ENCODE results near the gene TBX19. TPM values are rescaled to one million over a fixed set of nuclear protein-coding genes. Genes with fewer than 3 reads are reported as not detected.

TBX19 gene
- total RNA-seq, 1 experiment from 2014 or later: 2.8 TPM

DNA sequence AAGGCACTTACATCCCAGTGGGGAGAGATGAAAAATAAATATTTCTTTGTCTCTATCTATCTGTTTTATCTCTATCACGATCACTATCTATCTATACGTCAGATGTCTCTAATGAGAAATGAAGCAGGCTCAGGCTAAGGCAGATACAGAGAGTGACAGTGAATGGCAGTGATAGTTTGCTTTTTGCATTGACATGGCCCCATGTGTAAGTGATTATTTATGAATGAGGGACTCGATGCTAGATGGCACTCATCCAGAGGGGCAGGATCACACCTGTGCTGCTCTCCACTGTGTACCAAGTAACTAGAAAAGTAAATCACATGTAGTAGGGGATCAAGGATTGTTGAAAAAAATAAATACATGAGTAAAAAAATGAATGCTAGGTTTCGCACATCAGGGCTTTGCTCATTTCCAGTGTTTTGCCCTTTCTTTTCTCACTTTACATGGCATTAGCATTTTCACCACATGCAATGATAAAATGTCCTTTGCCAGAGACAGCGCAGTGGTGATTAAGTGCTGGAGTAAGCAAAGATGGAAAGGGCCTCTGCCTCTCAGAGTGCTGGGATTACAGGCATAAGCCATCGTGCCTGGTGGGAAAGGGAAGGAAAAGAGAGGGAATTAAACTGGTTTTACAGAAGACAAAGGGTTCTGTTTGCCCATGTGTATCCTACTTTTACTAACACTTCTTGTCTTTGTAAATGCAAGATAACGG is 16.5 kb downstream of the TBX19 start:
- ChIA-PET POLR2A (interaction anchor here (0.6 kb wide), 1 partner anchor 109 kb away, joined by 3 read pairs; no protein-coding TSS in a partner anchor), CTCF (no interaction called here)
- DNase-seq: no peak
- BruUV-seq (replicated peaks): no TSS peak
- no peak overlapping the region for H3K27ac Mint-ChIP-seq (ENCODE audit: unreplicated experiment)
- intact Hi-C loops (cut with micrococcal nuclease; ENCODE audit: unreplicated experiment): no loop called here
- H3K4me3 Mint-ChIP-seq (ENCODE audit: unreplicated experiment): no peak overlapping the region
- no peaks in the 10 kb centered on the region for H3K27me3 Mint-ChIP-seq (ENCODE audit: insufficient read depth, unreplicated experiment)
- H3K9me3 Mint-ChIP-seq (ENCODE audit: unreplicated experiment): no peaks in the 10 kb centered on the region
- TF ChIP-seq, protein P1, sequence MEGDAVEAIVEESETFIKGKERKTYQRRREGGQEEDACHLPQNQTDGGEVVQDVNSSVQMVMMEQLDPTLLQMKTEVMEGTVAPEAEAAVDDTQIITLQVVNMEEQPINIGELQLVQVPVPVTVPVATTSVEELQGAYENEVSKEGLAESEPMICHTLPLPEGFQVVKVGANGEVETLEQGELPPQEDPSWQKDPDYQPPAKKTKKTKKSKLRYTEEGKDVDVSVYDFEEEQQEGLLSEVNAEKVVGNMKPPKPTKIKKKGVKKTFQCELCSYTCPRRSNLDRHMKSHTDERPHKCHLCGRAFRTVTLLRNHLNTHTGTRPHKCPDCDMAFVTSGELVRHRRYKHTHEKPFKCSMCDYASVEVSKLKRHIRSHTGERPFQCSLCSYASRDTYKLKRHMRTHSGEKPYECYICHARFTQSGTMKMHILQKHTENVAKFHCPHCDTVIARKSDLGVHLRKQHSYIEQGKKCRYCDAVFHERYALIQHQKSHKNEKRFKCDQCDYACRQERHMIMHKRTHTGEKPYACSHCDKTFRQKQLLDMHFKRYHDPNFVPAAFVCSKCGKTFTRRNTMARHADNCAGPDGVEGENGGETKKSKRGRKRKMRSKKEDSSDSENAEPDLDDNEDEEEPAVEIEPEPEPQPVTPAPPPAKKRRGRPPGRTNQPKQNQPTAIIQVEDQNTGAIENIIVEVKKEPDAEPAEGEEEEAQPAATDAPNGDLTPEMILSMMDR (IDR thresholded peaks at IDR 0.05; ENCODE audit: insufficient read depth in 1 of 2, low read depth in 1 of 2, low read length in 1 of 2, severe bottlenecking in 1 of 2, unreplicated experiment in 1 of 2): no peak
- Histone ChIP-seq H3K27me3 (replicated peaks; ENCODE audit: control insufficient read depth, insufficient read depth, low read length) (no peaks in the 10 kb centered on the region), H3K4me3 (ENCODE audit: low read depth, low read length) (no peak overlapping the region), H3K36me3 (ENCODE audit: control insufficient read depth, insufficient read depth, low read length) (no peaks in the 10 kb centered on the region), H3K9me3 (no peaks in the 10 kb centered on the region), H3K4me1 (peaks cover 22% of the 10 kb centered on the region)
- peaks cover 2% of the 10 kb centered on the region for H3K4me1 Mint-ChIP-seq (ENCODE audit: low read depth, unreplicated experiment)
- H3K36me3 Mint-ChIP-seq (ENCODE audit: insufficient read depth, unreplicated experiment): no peaks in the 10 kb centered on the region

DNA sequence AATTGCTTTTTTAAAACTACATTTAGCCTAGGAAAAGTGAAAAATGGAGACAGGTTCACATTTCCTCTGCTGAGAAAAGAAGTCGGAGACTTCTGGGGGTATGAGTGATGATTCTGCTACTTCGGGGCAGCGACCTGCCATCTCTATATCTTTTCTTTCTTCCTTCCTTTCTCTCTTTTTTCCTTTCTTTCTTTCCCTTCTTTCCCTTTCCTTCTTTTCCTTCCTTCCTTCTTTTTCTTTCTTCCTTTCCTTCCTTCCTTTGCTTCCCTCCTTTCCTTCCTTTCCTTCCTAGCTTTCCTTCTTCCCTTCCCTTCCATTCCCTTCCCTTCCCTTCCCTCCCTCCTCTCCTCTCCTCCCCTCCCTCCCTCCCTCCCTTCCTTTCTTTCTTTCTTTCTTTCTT is 17.8 kb downstream of the TBX19 start:
- Mint-ChIP-seq H3K27me3 (ENCODE audit: insufficient read depth, unreplicated experiment) (no peaks in the 10 kb centered on the region), H3K9me3 (ENCODE audit: unreplicated experiment) (no peaks in the 10 kb centered on the region), H3K4me3 (ENCODE audit: unreplicated experiment) (no peak overlapping the region), H3K4me1 (ENCODE audit: low read depth, unreplicated experiment) (peaks cover 15% of the 10 kb centered on the region), H3K36me3 (ENCODE audit: insufficient read depth, unreplicated experiment) (no peaks in the 10 kb centered on the region), H3K27ac (ENCODE audit: unreplicated experiment) (no peak overlapping the region)
- H3K4me1 ChIP-seq: peaks cover 34% of the 10 kb centered on the region
- DNase-seq: no peak
- no peaks in the 10 kb centered on the region for H3K36me3 ChIP-seq (ENCODE audit: control insufficient read depth, insufficient read depth, low read length)
- intact Hi-C loops (cut with micrococcal nuclease; ENCODE audit: unreplicated experiment): no loop called here
- BruUV-seq (replicated peaks): no TSS peak
- H3K9me3 ChIP-seq: no peaks in the 10 kb centered on the region
- ChIA-PET POLR2A (no interaction called here), CTCF (no interaction called here)
- H3K4me3 ChIP-seq (ENCODE audit: low read depth, low read length): no peak overlapping the region
- H3K27me3 ChIP-seq (replicated peaks; ENCODE audit: control insufficient read depth, insufficient read depth, low read length): no peaks in the 10 kb centered on the region
- TF ChIP-seq, protein P1 (IDR thresholded peaks at IDR 0.05; ENCODE audit: insufficient read depth in 1 of 2, low read depth in 1 of 2, low read length in 1 of 2, severe bottlenecking in 1 of 2, unreplicated experiment in 1 of 2): no peak

DNA sequence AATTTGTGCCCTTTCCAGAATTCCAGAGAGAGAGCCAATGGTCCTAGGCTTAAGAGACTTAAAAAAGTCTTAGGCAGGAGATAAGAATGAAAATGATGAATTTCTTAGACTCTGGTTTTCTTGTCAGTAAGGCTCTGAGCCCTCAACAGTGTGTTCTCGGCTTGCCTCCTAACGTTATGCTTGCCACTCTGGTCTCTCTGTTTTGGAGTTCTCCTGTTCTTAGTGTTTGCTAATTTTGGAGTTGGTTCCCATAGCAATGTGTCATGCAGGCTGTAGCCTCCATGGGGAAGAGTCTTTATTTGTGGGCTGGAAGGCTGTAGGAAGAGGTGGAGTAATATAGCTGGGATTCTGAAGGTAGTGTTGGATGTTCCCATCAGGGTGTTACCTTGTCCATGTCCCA is 19.9 kb downstream of the TBX19 start:
- no TSS peak for BruUV-seq (replicated peaks)
- Mint-ChIP-seq H3K36me3 (ENCODE audit: insufficient read depth, unreplicated experiment) (no peaks in the 10 kb centered on the region), H3K9me3 (ENCODE audit: unreplicated experiment) (no peaks in the 10 kb centered on the region), H3K4me3 (ENCODE audit: unreplicated experiment) (no peak overlapping the region), H3K4me1 (ENCODE audit: low read depth, unreplicated experiment) (peaks cover 26% of the 10 kb centered on the region), H3K27me3 (ENCODE audit: insufficient read depth, unreplicated experiment) (no peaks in the 10 kb centered on the region), H3K27ac (ENCODE audit: unreplicated experiment) (peak overlapping the region; percentile 65)
- H3K9me3 ChIP-seq: no peaks in the 10 kb centered on the region
- TF ChIP-seq, protein P1 (IDR thresholded peaks at IDR 0.05; ENCODE audit: insufficient read depth in 1 of 2, low read depth in 1 of 2, low read length in 1 of 2, severe bottlenecking in 1 of 2, unreplicated experiment in 1 of 2): no peak
- no peak overlapping the region for H3K4me3 ChIP-seq (ENCODE audit: low read depth, low read length)
- no peaks in the 10 kb centered on the region for H3K36me3 ChIP-seq (ENCODE audit: control insufficient read depth, insufficient read depth, low read length)
- DNase-seq: no peak
- CTCF ChIA-PET: no interaction called here
- POLR2A ChIA-PET: no interaction called here
- peaks cover 48% of the 10 kb centered on the region for H3K4me1 ChIP-seq
- H3K27me3 ChIP-seq (replicated peaks; ENCODE audit: control insufficient read depth, insufficient read depth, low read length): no peaks in the 10 kb centered on the region; the same call in 1 of the 2 replicates
- intact Hi-C loops (cut with micrococcal nuclease; ENCODE audit: unreplicated experiment): loop anchor here (1.0 kb wide), 1 partner anchor 122 kb away; the partner anchor contains the start of gene TIPRL
